Tibial nerve (tissue), 4 donors: ENCODE measurements around the gene SLC35E1.

Experiments
- CTCF ChIP-seq, 5 experiments: fragments of 200-600 bp in 3 of 5; fragments of 450-650 bp in 2 of 5; sonication (generic) in 3 of 5; IDR thresholded peaks; one replicate each; pipeline ENCODE4 v1.5.1; 2016 to 2019; ENCODE audit warnings: antibody characterized with exemption in 5 of 5, mild to moderate bottlenecking in 3 of 5, moderate library complexity in 2 of 5
- EP300 ChIP-seq, 2 donors: sonication (generic); formaldehyde crosslinking; IDR thresholded peaks; one replicate each; pipeline ENCODE4 v1.6.1; 2017; ENCODE audit warnings: antibody characterized with exemption in 2 of 2, mild to moderate bottlenecking in 1 of 2
- POLR2A ChIP-seq, 2 donors: fragments of 450-650 bp; IDR thresholded peaks; one replicate each; pipeline ENCODE4 v1.6.1; 2017; ENCODE audit warnings: antibody characterized with exemption in 2 of 2, mild to moderate bottlenecking in 2 of 2, moderate library complexity in 2 of 2

GRCh38 chr19:16518061-16518460 is 54.2 kb downstream of the SLC35E1 start:
- TF ChIP-seq CTCF (IDR thresholded peaks at IDR 0.05) (no peak), POLR2A (IDR thresholded peaks at IDR 0.05) (no peak), EP300 (IDR thresholded peaks at IDR 0.05) (no peak)
